ENCODE data around the gene SIGLEC7.

The SIGLEC7 gene

DNA sequence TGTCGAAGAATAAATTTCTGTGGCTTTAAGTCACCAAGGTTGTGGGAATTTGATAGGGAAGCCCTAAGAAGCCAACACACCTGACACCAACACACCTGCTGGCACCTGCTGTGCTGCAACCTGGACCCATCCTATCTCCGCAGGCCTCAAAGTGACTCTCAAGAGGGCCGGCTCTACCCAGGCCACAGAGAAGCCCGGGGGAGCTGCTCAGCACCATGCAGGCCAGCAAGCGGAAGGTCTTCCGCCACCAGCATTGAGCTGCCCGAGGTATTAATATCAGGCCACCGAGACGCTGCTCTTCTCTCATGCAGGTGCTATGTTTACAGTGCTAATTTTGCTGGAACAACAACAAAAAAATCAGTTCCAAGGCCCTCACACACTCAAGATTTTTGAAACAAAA is 50.6 kb downstream of the SIGLEC7 start:
- Histone ChIP-seq H3K27ac (ENCODE audit: extremely low read depth, low read depth, low read length) (no peak overlapping the region), H3K4me1 (ENCODE audit: control insufficient read depth, insufficient read depth, low read length) (no peaks in the 10 kb centered on the region), H3K9me3 (ENCODE audit: control insufficient read depth, insufficient read depth, low read depth, low read length) (no peaks in the 10 kb centered on the region), H3K4me3 (ENCODE audit: low read depth, low read length) (no peak overlapping the region), H3K36me3 (ENCODE audit: control insufficient read depth in 2 of 2, insufficient read depth in 1 of 2, low read length in 2 of 2) (no peaks in the 10 kb centered on the region)
- no peak for TF ChIP-seq ZFP37 (tag by site-specific recombination; IDR thresholded peaks at IDR 0.05)
- TF ChIP-seq ZSCAN30 (tag by site-specific recombination; IDR thresholded peaks at IDR 0.05) = no peak
- no peak for TF ChIP-seq TRIM28 (IDR thresholded peaks at IDR 0.05; ENCODE audit: borderline replicate concordance, low read length)
- TF ChIP-seq BCL11B (tag by site-specific recombination; IDR thresholded peaks at IDR 0.05; ENCODE audit: low read depth) = no peak
- no peak for TF ChIP-seq ZNF76 (tag by site-specific recombination; IDR thresholded peaks at IDR 0.05; ENCODE audit: borderline replicate concordance, low read depth)
- no peak for TF ChIP-seq ZNF670 (tag by site-specific recombination; IDR thresholded peaks at IDR 0.05; ENCODE audit: low read depth)
- TF ChIP-seq OVOL3 (tag by site-specific recombination; IDR thresholded peaks at IDR 0.05) = no peak
- TF ChIP-seq, protein P1, sequence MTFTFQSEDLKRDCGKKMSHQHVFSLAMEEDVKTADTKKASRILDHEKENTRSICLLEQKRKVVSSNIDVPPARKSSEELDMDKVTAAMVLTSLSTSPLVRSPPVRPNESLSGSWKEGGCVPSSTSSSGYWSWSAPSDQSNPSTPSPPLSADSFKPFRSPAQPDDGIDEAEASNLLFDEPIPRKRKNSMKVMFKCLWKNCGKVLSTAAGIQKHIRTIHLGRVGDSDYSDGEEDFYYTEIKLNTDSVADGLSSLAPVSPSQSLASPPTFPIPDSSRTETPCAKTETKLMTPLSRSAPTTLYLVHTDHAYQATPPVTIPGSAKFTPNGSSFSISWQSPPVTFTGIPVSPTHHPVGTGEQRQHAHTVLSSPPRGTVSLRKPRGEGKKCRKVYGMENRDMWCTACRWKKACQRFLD (tag by site-specific recombination; IDR thresholded peaks at IDR 0.05) = no peak
- no peak for TF ChIP-seq ZNF701 (tag by site-specific recombination; IDR thresholded peaks at IDR 0.05)
- TF ChIP-seq, protein P2, sequence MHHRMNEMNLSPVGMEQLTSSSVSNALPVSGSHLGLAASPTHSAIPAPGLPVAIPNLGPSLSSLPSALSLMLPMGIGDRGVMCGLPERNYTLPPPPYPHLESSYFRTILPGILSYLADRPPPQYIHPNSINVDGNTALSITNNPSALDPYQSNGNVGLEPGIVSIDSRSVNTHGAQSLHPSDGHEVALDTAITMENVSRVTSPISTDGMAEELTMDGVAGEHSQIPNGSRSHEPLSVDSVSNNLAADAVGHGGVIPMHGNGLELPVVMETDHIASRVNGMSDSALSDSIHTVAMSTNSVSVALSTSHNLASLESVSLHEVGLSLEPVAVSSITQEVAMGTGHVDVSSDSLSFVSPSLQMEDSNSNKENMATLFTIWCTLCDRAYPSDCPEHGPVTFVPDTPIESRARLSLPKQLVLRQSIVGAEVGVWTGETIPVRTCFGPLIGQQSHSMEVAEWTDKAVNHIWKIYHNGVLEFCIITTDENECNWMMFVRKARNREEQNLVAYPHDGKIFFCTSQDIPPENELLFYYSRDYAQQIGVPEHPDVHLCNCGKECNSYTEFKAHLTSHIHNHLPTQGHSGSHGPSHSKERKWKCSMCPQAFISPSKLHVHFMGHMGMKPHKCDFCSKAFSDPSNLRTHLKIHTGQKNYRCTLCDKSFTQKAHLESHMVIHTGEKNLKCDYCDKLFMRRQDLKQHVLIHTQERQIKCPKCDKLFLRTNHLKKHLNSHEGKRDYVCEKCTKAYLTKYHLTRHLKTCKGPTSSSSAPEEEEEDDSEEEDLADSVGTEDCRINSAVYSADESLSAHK (tag by site-specific recombination; IDR thresholded peaks at IDR 0.05) = no peak
- no peak for TF ChIP-seq ZFHX2 (tag by site-specific recombination; conservative IDR thresholded peaks at IDR 0.05)
- TF ChIP-seq, protein P3, sequence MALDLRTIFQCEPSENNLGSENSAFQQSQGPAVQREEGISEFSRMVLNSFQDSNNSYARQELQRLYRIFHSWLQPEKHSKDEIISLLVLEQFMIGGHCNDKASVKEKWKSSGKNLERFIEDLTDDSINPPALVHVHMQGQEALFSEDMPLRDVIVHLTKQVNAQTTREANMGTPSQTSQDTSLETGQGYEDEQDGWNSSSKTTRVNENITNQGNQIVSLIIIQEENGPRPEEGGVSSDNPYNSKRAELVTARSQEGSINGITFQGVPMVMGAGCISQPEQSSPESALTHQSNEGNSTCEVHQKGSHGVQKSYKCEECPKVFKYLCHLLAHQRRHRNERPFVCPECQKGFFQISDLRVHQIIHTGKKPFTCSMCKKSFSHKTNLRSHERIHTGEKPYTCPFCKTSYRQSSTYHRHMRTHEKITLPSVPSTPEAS (tag by site-specific recombination; IDR thresholded peaks at IDR 0.05) = no peak
- no peak for TF ChIP-seq ZNF510 (tag by site-specific recombination; IDR thresholded peaks at IDR 0.05; ENCODE audit: insufficient replicate concordance)
- no peak for TF ChIP-seq ZIC2 (tag by site-specific recombination; IDR thresholded peaks at IDR 0.05)
- TF ChIP-seq ZNF223 (tag by site-specific recombination; IDR thresholded peaks at IDR 0.05) = no peak
- TF ChIP-seq ZNF707 (tag by site-specific recombination; IDR thresholded peaks at IDR 0.05) = no peak
- no peak for TF ChIP-seq ZNF677 (tag by site-specific recombination; IDR thresholded peaks at IDR 0.05)
- no peak for TF ChIP-seq ZNF529 (tag by site-specific recombination; IDR thresholded peaks at IDR 0.05; ENCODE audit: insufficient replicate concordance)
- ChIA-PET POLR2A (no interaction called here), CTCF (no interaction called here)

DNA sequence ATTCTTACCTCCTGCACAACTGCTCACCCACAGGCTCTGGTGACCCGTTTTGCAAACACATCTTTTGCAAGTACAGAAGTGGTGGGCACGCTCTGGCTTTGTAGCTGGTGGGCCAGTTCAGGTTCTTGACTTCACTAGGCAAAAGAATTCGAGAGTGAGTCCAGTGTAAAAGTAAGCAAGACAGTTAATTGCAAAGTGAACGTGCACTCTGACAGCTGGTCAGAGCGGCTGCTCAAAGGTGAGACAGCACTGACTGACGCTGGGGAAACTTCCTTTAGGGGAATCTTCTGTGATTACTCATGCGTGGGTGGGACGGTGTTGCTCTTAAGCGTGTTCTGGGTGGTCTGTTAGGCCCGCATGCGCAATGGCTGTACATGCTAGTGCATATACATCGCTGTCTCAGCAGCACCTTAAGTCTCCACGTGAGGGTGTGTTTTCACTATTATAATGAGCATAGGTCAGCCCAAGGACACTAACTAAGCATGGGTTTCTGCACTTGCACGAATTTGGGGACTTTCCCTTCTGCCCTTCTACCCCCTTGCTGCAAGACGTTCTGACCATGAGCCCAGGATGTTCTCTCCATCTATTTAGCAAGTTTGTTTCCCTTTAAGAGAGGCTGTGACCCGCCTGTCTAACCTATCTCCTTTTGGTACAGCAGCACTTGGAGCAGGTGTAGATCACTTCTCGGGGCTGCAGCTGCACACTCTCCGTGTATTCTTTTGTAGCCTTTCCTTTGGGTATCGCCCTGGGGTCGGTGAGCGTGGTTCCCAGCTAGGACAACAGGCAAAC is 52.6 kb downstream of the SIGLEC7 start:
- no peak overlapping the region for H3K4me3 ChIP-seq (ENCODE audit: low read depth, low read length)
- H3K27ac ChIP-seq (ENCODE audit: extremely low read depth, low read depth, low read length) = no peak overlapping the region
- POLR2A ChIA-PET = no interaction called here
- no peak for TF ChIP-seq ZNF549 (tag by site-specific recombination; IDR thresholded peaks at IDR 0.05)
- no peak for TF ChIP-seq KLF16 (tag by site-specific recombination; IDR thresholded peaks at IDR 0.05)
- TF ChIP-seq ZNF529 (tag by site-specific recombination; IDR thresholded peaks at IDR 0.05; ENCODE audit: insufficient replicate concordance) = no peak
- no peak for TF ChIP-seq ZNF660 (tag by site-specific recombination; IDR thresholded peaks at IDR 0.05)
- no peak for TF ChIP-seq ZNF837 (tag by site-specific recombination; IDR thresholded peaks at IDR 0.05)
- no peaks in the 10 kb centered on the region for H3K9me3 ChIP-seq (ENCODE audit: control insufficient read depth, insufficient read depth, low read depth, low read length)
- no peaks in the 10 kb centered on the region for H3K36me3 ChIP-seq (ENCODE audit: control insufficient read depth in 2 of 2, insufficient read depth in 1 of 2, low read length in 2 of 2)
- CTCF ChIA-PET = interaction anchor here (0.6 to 2.5 kb wide), 3 partner anchors 9 to 65 kb away, joined by 3 to 11 read pairs (median 5); no protein-coding TSS in a partner anchor
- no peaks in the 10 kb centered on the region for H3K4me1 ChIP-seq (ENCODE audit: control insufficient read depth, insufficient read depth, low read length)

Measured in HEK293 (cell line).